Neural cell (in vitro differentiated cells): ENCODE measurements around the gene IL4I1. TPM values are rescaled to one million over a fixed set of nuclear protein-coding genes. Genes with fewer than 3 reads are reported as not detected.

ENCODE experiments used
- H2AFZ ChIP-seq: fragments of 200-600, 300-800 bp; sonication (generic), shearing (Covaris generic); 2 replicates; pipeline ENCODE4 v1.6.0; 2014; ENCODE audit warnings: low read depth, mild to moderate bottlenecking, antibody characterized with exemption, low read length, moderate library complexity
- H3F3A ChIP-seq: fragments of 200-600 bp; shearing (Covaris generic); 2 replicates; pipeline ENCODE4 v1.6.1; 2016; ENCODE audit warnings: mild to moderate bottlenecking, moderate library complexity, mixed read lengths, antibody characterized with exemption, low read length; ENCODE audit not compliant: insufficient read depth, poor library complexity, severe bottlenecking
- H3K27ac ChIP-seq: fragments of 200-600, 300-800 bp; sonication (generic), shearing (Covaris generic); 2 replicates; pipeline ENCODE4 v1.5.1; 2014; ENCODE audit warnings: mild to moderate bottlenecking, low read length, moderate library complexity
- H3K27me3 ChIP-seq: fragments of 300-800, 200-600 bp; sonication (generic), shearing (Covaris generic); 2 replicates; pipeline ENCODE4 v1.6.0; 2014; ENCODE audit warnings: mild to moderate bottlenecking, low read depth, low read length, moderate library complexity; ENCODE audit not compliant: insufficient read depth
- H3K36me3 ChIP-seq: fragments of 300-800, 200-600 bp; sonication (generic), shearing (Covaris generic); 2 replicates; pipeline ENCODE4 v1.5.1; 2014; ENCODE audit warnings: mild to moderate bottlenecking, antibody characterized with exemption, low read length, moderate library complexity; ENCODE audit not compliant: insufficient read depth
- H3K4me2 ChIP-seq: fragments of 300-800, 200-600 bp; sonication (generic), shearing (Covaris generic); 2 replicates; pipeline ENCODE4 v1.6.0; 2014; ENCODE audit warnings: mild to moderate bottlenecking, low read length
- H3K4me3 ChIP-seq: fragments of 300-800, 200-600 bp; sonication (generic), shearing (Covaris generic); 2 replicates; pipeline ENCODE4 v1.5.1; 2014; ENCODE audit warnings: mild to moderate bottlenecking, low read length, moderate library complexity
- H3K79me2 ChIP-seq: fragments of 200-600 bp; shearing (Covaris generic); replicated peaks from 2 replicates; pipeline ENCODE4 v1.6.0; 2014; ENCODE audit warnings: mild to moderate bottlenecking, low read length, moderate library complexity; ENCODE audit not compliant: insufficient read depth
- H3K9ac ChIP-seq: fragments of 300-800, 200-600 bp; sonication (generic), shearing (Covaris generic); 2 replicates; pipeline ENCODE4 v1.6.1; 2016; ENCODE audit warnings: mild to moderate bottlenecking, low read length, mixed read lengths
- H3K9me2 ChIP-seq: fragments of 200-600 bp; shearing (Covaris generic); 2 replicates; pipeline ENCODE4 v1.6.1; 2016; ENCODE audit warnings: mild to moderate bottlenecking, low read length, mixed read lengths; ENCODE audit not compliant: insufficient read depth
- H3K9me3 ChIP-seq: fragments of 200-600, 300-800 bp; sonication (generic), shearing (Covaris generic); 2 replicates; pipeline ENCODE4 v1.6.1; 2016; ENCODE audit warnings: mild to moderate bottlenecking, mixed run types, low read length, moderate library complexity, mixed read lengths
- H4K20me1 ChIP-seq: fragments of 200-600 bp; shearing (Covaris generic); 2 replicates; pipeline ENCODE4 v1.6.1; 2016; ENCODE audit warnings: mild to moderate bottlenecking, mixed run types; ENCODE audit not compliant: insufficient read depth
- EP300 ChIP-seq: fragments of 450-650 bp; conservative IDR thresholded peaks from 2 replicates; pipeline ENCODE4 v1.6.1; 2014; ENCODE audit warnings: antibody characterized with exemption, mild to moderate bottlenecking, moderate library complexity; ENCODE audit not compliant: poor library complexity, severe bottlenecking
- EZH2 ChIP-seq: fragments of 200-600, 300-800 bp; shearing (Covaris generic), sonication (generic); IDR thresholded peaks from 2 replicates; pipeline ENCODE4 v1.6.1; 2014; ENCODE audit warnings: antibody characterized with exemption, low read length, borderline replicate concordance, mild to moderate bottlenecking; ENCODE audit not compliant: insufficient read depth, poor library complexity, severe bottlenecking
- MXI1 ChIP-seq: fragments of 450-650 bp; conservative IDR thresholded peaks from 2 replicates; pipeline ENCODE4 v1.6.1; 2014; ENCODE audit warnings: antibody characterized with exemption, mild to moderate bottlenecking; ENCODE audit not compliant: poor library complexity, severe bottlenecking
- POLR2AphosphoS5 ChIP-seq: IDR thresholded peaks from 2 replicates; pipeline ENCODE4 v1.6.1; 2012
- RAD21 ChIP-seq: fragments of 450-650 bp; conservative IDR thresholded peaks from 2 replicates; pipeline ENCODE4 v1.6.1; 2014; ENCODE audit warnings: antibody characterized with exemption, mild to moderate bottlenecking, moderate library complexity
- SMC3 ChIP-seq: fragments of 450-650 bp; conservative IDR thresholded peaks from 2 replicates; pipeline ENCODE4 v1.6.1; 2014; ENCODE audit warnings: antibody characterized with exemption, mild to moderate bottlenecking, moderate library complexity; ENCODE audit not compliant: poor library complexity
- TAF1 ChIP-seq: IDR thresholded peaks from 2 replicates; pipeline ENCODE4 v1.6.1; 2012; ENCODE audit warnings: low read depth
- polyA plus RNA-seq: library from polyadenylated mRNA; depleted of rRNA; stranded (reverse); fragments of >200 nt; gene quantifications from 2 replicates; pipeline ENCODE4 v1.2.3, GENCODE V29; 2014
- TF ChIP-seq, protein P1 (sequence below): fragments of 450-650 bp; IDR thresholded peaks from 2 replicates; pipeline ENCODE4 v1.5.1; 2014; ENCODE audit warnings: antibody characterized with exemption, mild to moderate bottlenecking, moderate library complexity; ENCODE audit not compliant: poor library complexity, severe bottlenecking
- TF ChIP-seq, protein P2 (sequence below): IDR thresholded peaks from 2 replicates; pipeline ENCODE4 v1.6.1; 2012; ENCODE audit warnings: borderline replicate concordance

The IL4I1 gene
- polyA plus RNA-seq, 1 donor from 2014 or later: not detected

DNA sequence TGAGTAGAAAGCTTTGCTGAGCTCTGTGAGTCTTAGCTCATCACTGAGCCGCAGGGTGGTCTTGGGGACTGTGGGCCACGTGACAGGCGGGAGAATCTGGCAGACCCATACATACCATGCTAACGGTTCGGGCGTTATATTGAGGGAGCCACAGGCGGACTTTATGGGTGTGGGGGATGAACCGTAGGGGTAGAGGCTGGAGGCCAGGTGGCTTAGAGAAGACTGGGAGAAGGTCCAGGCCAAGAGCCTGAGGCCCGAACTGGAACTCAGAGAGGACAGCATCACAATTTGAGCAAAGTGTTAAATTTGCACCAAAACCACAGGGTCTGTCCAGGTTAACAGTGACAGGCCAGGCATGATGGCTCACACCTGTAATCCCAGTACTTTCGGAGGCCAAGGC lies 17.0 kb upstream of the IL4I1 start:
- H3K9me2 ChIP-seq: no peaks in the 10 kb centered on the region
- no peaks in the 10 kb centered on the region for H3K9me3 ChIP-seq
- H4K20me1 ChIP-seq: no peaks in the 10 kb centered on the region
- TF ChIP-seq, protein P1, sequence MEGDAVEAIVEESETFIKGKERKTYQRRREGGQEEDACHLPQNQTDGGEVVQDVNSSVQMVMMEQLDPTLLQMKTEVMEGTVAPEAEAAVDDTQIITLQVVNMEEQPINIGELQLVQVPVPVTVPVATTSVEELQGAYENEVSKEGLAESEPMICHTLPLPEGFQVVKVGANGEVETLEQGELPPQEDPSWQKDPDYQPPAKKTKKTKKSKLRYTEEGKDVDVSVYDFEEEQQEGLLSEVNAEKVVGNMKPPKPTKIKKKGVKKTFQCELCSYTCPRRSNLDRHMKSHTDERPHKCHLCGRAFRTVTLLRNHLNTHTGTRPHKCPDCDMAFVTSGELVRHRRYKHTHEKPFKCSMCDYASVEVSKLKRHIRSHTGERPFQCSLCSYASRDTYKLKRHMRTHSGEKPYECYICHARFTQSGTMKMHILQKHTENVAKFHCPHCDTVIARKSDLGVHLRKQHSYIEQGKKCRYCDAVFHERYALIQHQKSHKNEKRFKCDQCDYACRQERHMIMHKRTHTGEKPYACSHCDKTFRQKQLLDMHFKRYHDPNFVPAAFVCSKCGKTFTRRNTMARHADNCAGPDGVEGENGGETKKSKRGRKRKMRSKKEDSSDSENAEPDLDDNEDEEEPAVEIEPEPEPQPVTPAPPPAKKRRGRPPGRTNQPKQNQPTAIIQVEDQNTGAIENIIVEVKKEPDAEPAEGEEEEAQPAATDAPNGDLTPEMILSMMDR: no peak
- TF ChIP-seq, protein P2, sequence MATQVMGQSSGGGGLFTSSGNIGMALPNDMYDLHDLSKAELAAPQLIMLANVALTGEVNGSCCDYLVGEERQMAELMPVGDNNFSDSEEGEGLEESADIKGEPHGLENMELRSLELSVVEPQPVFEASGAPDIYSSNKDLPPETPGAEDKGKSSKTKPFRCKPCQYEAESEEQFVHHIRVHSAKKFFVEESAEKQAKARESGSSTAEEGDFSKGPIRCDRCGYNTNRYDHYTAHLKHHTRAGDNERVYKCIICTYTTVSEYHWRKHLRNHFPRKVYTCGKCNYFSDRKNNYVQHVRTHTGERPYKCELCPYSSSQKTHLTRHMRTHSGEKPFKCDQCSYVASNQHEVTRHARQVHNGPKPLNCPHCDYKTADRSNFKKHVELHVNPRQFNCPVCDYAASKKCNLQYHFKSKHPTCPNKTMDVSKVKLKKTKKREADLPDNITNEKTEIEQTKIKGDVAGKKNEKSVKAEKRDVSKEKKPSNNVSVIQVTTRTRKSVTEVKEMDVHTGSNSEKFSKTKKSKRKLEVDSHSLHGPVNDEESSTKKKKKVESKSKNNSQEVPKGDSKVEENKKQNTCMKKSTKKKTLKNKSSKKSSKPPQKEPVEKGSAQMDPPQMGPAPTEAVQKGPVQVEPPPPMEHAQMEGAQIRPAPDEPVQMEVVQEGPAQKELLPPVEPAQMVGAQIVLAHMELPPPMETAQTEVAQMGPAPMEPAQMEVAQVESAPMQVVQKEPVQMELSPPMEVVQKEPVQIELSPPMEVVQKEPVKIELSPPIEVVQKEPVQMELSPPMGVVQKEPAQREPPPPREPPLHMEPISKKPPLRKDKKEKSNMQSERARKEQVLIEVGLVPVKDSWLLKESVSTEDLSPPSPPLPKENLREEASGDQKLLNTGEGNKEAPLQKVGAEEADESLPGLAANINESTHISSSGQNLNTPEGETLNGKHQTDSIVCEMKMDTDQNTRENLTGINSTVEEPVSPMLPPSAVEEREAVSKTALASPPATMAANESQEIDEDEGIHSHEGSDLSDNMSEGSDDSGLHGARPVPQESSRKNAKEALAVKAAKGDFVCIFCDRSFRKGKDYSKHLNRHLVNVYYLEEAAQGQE: no peak
- TF ChIP-seq EP300: no peak
- TF ChIP-seq MXI1: no peak
- no peak for TF ChIP-seq RAD21
- TF ChIP-seq POLR2AphosphoS5: no peak
- no peak for TF ChIP-seq TAF1
- TF ChIP-seq EZH2: no peak
- no peak for TF ChIP-seq SMC3
- no peak overlapping the region for H3K4me3 ChIP-seq
- H3K79me2 ChIP-seq: no peaks in the 10 kb centered on the region
- H3K27ac ChIP-seq: no peak overlapping the region
- no peak overlapping the region for H3K9ac ChIP-seq
- no peaks in the 10 kb centered on the region for H3F3A ChIP-seq
- no peak overlapping the region for H3K4me2 ChIP-seq
- H3K27me3 ChIP-seq: no peaks in the 10 kb centered on the region
- H2AFZ ChIP-seq: no peak overlapping the region
- no peaks in the 10 kb centered on the region for H3K36me3 ChIP-seq

DNA sequence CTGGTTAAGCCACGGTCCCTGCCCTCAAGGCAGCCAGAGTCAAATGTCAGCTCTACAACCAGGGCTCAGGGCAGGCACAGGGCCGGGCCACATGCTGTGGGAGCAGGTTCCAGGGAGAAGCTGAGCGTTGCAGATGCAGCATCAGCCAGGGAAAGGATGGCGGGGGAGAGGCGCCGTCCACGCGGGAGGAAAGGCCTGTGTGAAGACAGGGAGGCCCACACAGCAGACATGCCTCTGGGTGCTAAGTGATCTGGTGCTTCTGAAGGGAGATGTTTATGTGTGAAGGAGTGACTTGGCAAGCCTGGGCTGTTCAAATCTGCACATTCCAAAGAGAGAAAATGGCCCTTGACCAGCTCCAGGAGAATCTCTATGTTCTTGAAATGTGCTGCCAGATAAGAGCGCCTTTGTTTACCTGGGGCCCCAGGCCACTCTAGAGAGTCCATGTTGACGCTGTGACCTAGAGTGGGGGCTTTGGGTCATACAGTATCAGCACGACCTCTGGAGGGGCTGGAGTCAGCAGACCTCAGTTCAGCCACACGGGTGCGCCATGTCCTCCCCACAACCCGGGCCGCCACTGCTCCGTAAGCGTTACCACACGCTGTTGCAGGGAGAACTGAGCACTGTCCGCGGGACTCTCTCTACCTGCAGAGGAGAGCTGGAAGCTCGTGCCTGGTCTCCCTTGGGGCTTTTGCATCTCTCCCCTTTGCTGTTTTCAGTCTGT lies 16.4 kb upstream of the IL4I1 start:
- Histone ChIP-seq H4K20me1 (no peaks in the 10 kb centered on the region), H3K9ac (no peak overlapping the region), H3K36me3 (no peaks in the 10 kb centered on the region), H3K4me2 (no peak overlapping the region), H3K4me3 (no peak overlapping the region), H3K27me3 (no peaks in the 10 kb centered on the region), H3K79me2 (no peaks in the 10 kb centered on the region), H3F3A (no peaks in the 10 kb centered on the region), H3K9me3 (no peaks in the 10 kb centered on the region), H3K9me2 (no peaks in the 10 kb centered on the region), H3K27ac (no peak overlapping the region), H2AFZ (no peak overlapping the region)
- TF ChIP-seq RAD21: no peak
- TF ChIP-seq, protein P2: no peak
- no peak for TF ChIP-seq EP300
- no peak for TF ChIP-seq POLR2AphosphoS5
- no peak for TF ChIP-seq EZH2
- TF ChIP-seq SMC3: no peak
- TF ChIP-seq, protein P1: no peak
- no peak for TF ChIP-seq TAF1
